Activated CD4-positive, alpha-beta T cell treated with anti-CD3 and anti-CD28 coated beads for 48 hours (primary cell): ENCODE results near the gene TMEM131.
"Not testable (repeated sequence)": the region's sequence is repeated elsewhere in the genome, so short reads cannot be mapped to it uniquely, and the experiment has no call there.

Experiments used
- DNase-seq: peaks from one replicate; pipeline ENCODE4 v3.0.0-alpha.2; 2020

The TMEM131 gene

DNA sequence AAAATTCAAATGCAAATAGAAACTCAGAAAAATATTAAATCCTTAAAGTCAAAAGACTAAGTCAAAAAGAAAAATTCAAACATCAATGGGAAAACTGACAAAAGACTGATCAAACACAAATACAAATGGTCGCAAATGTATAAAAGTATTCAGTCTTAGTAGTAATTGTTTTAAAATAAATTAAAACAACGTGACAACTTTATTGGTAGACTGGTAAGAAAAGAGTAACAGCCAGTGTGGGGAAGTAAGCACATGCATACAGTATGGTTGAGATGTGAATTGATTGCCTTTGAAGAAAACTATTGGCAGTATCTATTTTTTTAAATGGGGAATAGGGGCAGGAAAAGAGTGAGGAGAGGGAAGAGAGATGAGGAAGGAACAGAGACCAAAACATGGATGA is 9.8 kb downstream of the TMEM131 start:
- no peak for DNase-seq

DNA sequence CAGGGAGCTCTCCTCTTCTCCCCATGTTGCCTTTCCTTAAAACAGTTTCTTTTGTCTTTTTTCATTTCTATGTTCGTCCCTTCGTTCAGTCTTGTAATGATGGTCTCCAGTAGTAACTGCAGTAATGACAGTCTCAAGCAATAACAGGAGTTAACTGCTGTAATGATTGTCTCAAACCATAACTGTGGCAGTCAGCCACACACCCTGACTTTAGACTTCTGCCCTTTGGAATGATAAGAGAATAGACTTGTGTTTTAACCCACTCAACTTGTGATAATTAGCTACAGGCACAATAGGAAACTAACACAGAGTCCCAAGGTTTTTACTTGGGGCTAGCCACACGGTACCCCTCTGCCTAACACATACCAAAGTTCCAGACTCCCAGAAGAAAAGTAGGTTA is 12.1 kb downstream of the TMEM131 start:
- no peak for DNase-seq

DNA sequence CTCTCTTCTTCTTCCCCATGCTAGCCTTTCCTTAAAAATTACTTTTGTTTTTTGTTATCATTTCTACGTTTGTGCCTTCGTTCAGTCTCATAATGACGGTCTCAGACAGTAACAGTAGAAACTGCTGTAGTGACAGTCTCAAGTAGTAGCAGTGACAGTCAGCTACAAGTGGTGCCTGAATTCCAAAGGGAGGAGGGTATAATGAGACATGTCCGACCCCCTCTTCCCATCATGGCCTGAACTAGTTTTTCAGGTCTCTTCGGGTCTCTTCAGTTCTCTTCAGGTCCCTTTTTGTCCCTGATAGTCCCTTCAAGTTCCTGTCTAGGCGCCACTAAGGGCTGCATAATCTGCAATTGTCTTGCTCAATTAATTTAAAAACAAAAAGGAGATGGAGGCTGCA is 12.6 kb downstream of the TMEM131 start:
- no peak for DNase-seq

DNA sequence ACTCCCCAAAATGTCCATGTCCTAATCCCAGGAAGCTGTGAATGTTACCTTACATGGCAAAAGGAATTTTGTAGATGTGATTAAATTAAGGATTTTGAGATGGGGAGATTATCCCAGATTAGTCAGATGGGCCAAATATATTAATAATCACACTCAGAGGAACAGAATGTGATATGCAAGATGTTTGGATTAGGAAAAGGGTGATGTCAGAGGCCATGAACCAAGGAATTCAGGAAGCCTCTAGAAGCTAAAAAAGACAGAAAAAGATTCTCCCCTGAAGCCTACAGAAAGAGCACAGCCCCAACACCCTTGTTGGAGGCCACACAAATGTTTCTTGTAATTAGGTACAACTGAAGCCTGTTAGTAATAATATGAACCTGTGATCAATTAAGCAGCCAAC is 13.1 kb downstream of the TMEM131 start:
- DNase-seq, result no peak

DNA sequence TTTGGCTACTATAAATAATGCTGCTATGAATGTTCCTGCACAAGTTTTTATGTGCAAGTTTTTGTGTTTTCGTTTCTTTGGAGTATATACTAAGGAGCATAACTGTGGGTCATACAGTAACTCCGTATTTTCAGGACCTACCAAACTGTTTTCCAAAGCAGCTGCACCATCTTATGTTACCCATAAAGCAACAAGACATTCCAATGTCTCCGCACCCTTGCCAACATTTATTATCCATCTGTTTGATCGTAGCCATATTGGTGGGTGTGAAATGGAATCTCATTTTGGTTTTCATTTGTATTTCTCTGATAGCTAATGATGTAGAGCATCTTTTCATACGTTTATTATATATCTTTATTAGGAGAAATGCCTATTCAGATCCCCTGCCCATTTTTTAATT is 13.8 kb downstream of the TMEM131 start:
- DNase-seq, result no peak

DNA sequence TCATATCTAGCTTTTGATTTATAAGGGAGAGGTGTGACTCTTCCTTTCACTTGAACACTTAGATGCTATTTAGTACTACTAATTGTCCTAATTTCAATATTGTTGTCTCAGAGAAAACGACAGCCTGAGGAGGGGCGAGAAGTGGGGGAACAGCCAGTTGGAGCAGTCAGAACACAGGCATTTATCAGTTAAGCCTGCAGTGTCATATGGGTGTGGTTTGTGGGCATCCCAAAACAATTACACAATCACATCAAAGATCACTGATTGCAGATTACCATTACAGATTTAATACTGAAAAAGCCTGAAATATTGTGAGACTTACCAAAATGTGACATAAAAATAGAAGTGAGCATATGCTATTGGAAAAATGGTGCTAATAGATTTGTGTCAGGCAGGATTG is 15.8 kb downstream of the TMEM131 start:
- DNase-seq, result no peak

DNA sequence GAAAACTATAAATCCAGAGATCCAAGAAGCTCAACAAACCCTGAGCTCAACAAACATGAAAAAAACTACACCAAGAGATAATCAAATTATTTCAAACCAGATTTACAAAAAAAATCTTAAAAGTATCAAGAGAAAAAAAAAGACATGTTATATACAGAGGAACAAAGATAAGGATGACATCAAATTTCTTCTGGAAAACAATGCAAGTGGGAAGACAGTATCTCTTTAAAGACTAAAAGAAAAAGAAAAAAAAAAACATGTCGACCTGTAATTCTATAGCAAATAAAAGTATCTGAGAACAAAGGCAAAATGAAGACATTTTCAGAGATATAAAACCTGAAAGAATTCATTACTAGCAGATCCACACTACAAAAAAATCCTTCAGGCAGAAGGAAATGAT is 21.3 kb downstream of the TMEM131 start:
- no peak for DNase-seq

DNA sequence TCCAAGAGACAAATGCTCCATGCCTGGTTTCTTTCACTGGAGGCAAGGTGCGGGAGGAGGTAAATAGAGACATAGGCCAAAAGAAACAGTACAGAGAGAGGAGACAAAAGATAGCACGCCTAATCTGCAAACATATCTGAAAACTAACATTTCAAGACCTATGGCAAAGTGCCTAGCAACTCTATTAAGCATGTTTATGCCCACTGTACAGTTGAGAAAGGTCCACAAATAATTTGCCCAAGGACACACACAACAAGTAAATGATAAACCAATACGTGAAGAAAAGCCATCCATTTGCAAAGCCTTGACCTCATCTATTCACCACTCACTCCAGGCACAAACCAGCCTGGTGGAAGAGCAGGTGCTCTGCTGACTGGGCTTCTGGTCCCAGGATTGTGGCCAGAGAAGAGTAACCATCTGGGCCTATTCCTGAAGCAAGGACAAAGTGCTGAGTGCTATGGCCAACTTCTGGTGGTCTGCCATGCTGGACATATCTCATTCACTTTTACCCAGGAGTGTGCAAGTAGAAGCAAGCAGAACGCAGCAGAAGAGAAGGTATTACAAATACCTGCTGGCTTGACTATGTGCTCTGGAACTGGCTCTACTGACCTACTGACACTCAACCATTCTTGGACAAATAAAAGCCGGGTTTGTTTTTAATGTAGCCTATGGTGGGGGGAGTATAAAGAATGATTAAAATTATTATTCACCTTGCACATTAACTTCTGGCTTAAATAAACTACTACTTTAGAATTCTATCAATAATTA is 25.3 kb downstream of the TMEM131 start:
- DNase-seq, result no peak

DNA sequence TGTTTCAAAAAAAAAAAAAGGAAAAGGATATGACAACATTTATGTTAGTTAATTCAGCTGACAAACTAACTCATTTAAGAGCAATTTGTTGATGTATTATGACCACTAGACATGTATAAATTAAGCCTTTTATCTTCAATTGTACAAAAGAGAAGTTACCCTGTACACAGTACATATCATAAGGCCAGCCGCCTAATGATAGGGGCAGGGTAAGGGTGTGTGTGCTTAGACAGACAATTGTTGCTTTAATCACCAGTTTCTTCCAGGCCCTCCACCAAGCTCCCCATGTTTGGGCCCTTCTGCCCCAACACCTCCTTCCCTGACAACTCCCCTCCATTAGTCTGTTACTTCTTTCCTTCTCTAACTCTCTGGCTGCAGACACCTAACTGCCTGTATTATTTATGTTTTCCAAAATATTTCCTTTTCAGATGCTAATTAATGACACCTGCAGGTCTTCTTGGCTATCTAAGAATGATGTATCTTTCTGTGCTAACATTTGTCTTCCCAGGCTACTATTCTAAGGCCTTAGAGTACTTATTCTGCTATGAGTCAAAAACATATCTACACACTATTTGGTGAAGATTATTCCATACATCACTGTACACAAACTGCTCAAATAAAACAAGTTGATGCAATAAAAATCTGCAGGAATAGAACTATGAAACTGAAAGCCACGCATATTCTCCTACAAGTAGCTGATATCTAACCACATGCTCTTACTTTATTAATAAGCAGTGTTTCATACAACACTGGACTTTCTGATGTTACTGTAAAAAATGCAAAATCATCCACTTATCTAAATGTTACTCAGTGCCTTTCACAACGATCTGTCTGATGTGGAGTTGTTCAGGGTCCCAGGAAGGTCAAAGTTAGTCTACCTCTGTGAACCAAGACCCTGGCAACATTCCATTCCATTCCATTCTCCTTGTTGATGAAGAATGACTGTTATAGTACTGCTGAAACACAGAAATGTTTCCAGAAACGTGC is 26.4 kb downstream of the TMEM131 start:
- no peak for DNase-seq

DNA sequence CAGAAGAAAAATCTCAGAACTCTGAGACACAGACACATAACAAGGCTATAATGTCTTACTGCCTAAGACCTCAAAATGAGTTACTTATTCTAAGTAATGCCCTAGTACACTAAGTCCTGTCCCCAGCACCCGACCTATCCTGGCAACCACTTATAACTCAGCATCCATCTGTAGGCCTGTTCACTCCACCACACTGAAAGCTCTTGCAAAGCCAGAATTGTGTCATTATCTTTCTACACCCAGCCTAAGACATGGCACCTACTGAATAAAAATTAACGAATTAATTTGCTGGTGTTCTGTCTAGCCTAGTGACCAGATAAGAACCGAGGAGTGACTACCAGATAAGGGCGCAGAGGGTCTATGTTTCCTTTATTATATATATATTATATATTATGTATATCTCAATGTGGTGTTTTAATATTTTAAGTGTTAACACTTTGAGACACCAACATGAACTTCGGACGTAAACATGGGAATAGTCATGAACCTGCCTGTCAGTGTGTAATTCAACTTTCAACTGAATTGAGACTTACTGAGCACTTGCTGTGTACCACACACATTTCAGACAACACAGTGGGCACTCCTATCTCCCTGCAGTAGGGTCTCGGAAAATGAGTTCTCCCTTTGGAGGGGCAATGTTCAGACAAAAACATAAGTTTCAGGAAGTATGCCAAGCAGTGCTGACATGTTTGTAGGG is 27.7 kb downstream of the TMEM131 start:
- DNase-seq, result no peak

DNA sequence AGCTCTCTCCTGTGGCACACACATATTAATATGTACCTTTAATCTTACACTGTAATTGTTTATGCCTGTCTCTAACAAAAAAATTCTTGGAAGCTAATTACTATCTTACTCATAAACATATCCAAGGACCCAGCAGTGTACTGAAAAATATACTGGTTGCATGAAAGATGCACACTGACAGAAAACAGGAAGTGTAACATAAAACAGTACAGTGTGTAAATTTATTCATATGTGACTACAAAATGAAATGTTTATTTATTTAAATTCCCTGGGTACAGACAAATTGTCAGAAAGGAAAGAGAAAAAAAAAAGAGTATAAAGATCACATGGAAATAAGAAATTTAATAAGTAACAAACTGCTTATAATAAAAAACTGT is 28.5 kb downstream of the TMEM131 start:
- DNase-seq, result no peak

DNA sequence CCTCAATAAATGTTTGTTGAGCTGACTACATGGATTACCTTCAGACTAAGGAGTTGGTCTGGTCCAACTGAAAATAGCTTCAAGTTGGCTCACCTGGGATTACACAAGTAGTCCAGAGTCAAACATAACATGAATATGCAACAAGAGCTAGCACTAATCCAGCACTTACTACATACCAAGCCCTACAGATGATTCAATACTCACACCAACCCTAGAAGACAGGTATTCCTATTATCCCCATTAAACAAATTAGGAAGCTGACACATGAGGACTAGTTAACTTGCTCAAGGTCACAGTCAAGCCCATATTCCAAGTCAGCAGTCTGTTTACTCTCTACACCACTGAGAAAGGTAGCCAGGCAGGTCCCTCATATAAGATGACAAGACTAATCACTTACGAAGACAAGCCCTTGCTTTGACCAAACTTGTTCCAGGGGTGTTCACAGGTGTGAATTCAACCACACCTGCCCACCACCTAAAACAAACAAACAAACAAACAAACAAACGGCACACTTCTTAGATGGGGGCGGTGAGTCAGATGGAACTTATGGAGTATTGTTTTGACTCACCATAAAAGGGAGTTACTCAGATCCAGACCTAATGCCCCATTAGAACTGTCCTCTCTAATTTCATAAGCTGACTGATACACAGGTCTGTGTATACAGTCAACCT is 29.1 kb downstream of the TMEM131 start:
- DNase-seq, result no peak

DNA sequence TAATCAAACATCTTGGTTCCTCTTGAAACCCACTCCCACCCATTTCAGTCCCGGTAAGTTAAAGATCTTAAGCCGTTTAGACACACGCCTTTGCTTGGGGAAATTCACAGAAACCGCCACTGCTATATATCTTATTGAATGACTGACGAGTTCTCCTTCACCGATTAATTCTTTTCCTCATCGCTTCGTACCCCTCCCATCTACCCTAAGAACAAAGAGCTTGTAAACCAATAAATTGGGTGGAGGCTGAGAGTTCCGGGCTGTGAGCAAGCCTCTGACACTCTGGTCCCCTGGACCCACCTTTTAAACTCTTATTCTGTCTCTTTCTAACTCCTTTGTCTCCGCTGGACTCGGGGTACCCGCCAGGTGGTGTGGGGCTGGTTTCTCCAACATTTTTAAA is 30.6 kb downstream of the TMEM131 start:
- no peak for DNase-seq

DNA sequence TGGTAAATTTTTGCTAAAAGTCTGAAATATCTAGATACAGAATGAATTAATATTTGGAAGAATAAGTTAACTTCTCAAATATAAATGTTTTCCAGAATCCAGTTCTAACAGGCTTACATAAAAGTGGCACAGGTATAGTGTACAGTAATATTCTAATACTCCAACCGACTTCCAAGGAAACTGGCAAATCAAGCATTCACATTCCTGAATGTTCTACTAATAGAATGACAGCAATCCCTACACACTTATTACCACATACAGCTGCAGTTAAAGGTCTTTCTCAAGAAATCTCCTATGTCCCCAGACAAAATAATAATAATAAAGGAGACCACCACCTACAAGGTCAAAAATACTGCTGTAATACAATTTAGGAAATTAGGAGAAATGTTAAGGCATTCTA is 31.9 kb downstream of the TMEM131 start:
- no peak for DNase-seq

DNA sequence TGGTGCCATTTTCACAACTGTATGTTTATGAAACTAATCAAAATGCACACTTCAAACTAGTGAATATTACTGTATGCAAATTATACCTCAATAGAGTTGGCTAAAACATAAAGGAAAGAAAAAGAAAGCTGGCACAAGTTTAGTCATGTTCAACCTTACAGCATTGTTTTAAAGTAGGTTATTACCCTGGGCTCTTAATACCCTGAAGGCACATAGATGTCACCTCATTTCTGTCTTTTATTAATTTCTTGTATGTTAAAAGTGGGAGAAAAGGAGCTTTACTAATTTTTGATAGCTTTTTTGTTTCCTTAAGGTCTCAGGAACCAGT is 32.7 kb downstream of the TMEM131 start:
- no peak for DNase-seq

DNA sequence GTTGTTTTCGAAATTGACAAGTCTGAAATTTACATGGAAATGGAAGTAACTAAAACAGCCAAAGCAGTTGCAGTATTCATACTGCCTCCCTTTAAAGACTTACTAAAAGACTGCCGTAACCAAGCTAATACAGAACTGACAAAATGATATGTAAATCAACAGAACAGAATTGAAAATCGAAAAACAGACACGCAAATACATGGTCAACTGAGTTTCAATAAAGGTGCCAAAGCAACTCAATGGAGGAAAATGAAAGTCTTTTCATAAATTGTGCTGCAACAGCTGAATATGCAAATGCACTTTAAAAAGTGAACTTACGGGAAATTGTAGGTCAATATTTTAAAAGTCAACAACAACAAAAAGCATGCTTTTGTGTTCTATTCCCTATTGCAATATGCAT is 34.2 kb downstream of the TMEM131 start:
- DNase-seq, result no peak

DNA sequence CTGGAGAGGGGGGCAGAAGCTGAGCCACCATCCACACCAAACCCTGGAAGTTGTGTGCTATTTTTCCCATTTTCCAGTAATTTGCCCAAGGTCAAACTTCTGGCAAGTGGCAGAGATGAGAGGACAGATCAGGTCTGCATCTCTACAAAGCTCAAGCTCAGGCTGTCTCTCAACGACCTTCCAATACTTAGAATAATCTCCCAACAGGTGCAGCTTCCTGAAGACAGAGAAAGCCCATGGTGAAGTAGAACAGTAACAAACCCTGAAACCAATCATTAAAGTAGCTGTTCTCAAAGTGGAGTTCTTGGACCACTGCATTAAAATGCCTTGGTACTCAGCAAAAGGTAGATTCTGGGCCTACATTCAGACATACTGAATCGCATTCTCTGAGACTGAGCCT is 37.6 kb downstream of the TMEM131 start:
- no peak for DNase-seq

DNA sequence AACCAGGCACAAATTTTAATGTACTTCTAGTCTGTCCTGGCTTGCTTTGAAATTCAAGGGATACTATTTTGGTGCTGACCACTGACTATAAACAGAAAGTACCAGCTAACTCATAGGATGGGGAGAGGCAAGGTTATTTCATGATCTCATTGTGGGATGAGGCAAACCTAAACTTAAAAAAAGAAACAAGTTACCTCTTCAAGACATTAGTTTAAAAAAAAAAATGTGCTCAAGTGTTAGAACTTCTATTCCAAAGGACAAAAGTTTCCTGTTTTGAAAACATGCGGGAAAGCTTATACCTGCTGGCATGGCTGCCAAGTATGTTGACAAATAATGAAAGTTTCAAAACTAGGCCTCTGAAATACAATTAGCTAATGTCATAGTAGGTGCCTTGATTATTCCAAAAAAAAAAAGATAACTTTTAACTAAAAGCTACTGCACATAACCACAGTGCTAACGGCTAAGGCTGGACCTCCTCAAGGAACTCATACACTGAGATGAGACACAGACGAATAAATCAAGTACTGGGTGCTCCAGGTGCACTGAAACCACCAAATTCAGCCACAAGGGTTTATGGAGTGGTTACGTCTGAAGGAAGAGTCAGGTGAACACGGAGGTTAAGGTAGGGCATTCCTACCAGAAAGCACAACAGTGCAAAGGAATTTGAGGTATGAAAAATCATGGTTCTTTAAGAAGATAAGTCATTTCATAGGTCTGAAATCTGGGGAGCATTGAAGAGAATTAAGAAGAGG is 38.1 kb downstream of the TMEM131 start:
- no peak for DNase-seq

DNA sequence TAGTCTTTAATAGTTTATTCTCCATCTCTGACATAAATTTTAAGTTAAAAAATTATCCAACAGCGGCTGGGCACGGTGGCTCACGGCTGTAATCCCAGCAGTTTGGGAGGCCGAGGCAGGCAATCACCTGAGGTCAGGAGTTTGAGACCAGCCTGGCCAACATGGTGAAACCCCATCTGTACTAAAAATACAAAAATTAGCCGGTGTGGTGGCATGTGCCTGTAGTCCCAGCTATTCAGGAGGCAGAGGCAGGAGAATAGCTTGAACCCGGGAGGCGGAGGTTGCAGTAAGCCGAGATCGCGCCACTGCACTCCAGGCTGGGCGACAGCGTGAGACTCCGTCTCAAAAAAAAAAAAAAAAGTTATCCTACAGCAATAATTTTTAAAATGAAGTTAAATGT is 39.0 kb downstream of the TMEM131 start:
- DNase-seq, result not testable (repeated sequence)

DNA sequence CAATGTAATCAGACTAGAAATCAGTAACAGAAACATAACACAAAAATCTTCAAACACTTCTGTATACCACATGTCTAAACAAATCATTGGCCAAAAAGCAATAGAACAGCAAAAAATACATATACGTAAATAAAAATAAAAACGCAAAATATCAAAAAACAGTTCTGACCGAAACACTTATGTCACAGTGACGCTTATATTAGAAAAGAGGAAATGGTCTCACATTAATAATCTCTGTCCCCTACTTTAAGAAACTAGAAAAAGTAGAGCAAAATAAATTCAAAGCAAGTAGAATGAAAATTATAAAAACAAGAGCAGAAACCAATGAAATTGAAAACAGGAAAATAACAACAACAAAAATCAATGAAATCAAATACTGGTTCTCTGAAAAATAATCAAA is 41.9 kb downstream of the TMEM131 start:
- no peak for DNase-seq

DNA sequence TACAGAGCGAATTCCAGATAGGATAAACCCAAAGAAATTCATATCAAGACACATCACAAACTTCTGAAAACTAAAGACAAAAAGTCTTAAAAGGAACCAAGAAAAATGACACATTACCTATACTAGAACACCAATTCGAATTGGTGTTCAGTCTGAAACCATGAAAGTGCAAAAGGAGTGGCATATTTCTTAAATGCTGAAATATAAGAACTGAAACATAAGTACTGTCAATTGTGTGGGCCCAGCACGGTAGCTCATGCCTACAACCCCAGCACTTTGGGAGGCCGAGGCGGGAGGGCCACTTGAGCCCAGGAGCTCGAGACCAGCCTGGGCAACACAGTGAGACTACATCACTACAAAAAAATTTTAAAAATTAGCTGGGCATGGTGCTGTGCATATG is 43.4 kb downstream of the TMEM131 start:
- no peak for DNase-seq

DNA sequence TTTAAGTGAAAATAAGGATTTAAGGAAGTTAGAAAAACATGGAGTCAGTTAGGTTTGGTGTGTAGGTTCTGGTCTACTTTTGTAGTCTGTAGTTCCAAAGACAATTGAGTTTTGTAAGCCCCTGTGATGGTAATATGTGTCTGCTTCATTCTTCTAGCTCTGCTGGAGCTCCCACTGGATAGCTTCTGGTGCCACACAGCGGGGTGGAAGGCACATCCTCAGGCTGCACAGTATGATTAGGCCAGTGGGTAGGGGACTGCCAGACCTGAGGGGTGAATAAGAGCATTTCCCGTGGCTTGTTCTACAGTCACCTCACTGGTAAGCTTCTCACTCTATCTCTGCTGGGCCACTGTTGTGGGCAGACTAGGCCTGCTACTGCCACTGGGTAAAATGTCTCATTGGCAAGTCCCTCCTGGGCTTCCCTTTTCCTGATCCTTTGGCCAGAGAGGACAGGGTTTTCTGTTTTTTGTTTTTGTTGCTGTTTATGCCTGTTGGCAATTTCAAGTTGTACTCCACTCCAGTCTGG is 44.5 kb downstream of the TMEM131 start:
- DNase-seq, result peak; percentile 18
